Activated T-helper 2 cell treated with anti-CD3 and anti-CD28 coated beads, Interferon-gamma antibody, Interleukin-2, Interleukin-4, amounts not matched to agents 10 μg/mL and 5 μg/mL and 100 μg/mL, durations not matched to agents 14 hours and 24 hours and 36 hours (primary cell): Measurements from ENCODE around the gene UPF3B. TPM values are rescaled to one million over a fixed set of nuclear protein-coding genes. Genes with fewer than 3 reads are reported as not detected.
"Not testable (repeated sequence)": the region's sequence is repeated elsewhere in the genome, so short reads cannot be mapped to it uniquely, and the experiment has no call there.

Experiments used
- DNase-seq: peaks from one replicate; pipeline ENCODE4 v3.0.0; 2021; ENCODE audit warnings: low spot score
- H3K27ac Mint-ChIP-seq: one replicate; pipeline ENCODE4 v1.8.0; 2021; ENCODE audit warnings: mixed read lengths
- H3K27me3 Mint-ChIP-seq: one replicate; pipeline ENCODE4 v1.8.0; 2021; ENCODE audit warnings: low read depth, mixed read lengths
- H3K36me3 Mint-ChIP-seq: one replicate; pipeline ENCODE4 v1.8.0; 2021; ENCODE audit warnings: low read depth, mixed read lengths
- H3K4me1 Mint-ChIP-seq: one replicate; pipeline ENCODE4 v1.8.0; 2021; ENCODE audit warnings: low read depth, mixed read lengths
- H3K4me3 Mint-ChIP-seq: one replicate; pipeline ENCODE4 v1.8.0; 2021; ENCODE audit warnings: low read depth, mild to moderate bottlenecking, moderate library complexity, mixed read lengths
- H3K9me3 Mint-ChIP-seq: one replicate; pipeline ENCODE4 v1.8.0; 2021; ENCODE audit warnings: mixed read lengths
- intact Hi-C: fragments of 100-400 bp; cut with micrococcal nuclease; formaldehyde crosslinking; loops from one replicate; pipeline ENCODE4 v1.15.1; 2023
- total RNA-seq: library from RNA; stranded (reverse); gene quantifications from 2 replicates; pipeline ENCODE4 v1.2.3, GENCODE V29; 2022

Gene UPF3B, protein sequence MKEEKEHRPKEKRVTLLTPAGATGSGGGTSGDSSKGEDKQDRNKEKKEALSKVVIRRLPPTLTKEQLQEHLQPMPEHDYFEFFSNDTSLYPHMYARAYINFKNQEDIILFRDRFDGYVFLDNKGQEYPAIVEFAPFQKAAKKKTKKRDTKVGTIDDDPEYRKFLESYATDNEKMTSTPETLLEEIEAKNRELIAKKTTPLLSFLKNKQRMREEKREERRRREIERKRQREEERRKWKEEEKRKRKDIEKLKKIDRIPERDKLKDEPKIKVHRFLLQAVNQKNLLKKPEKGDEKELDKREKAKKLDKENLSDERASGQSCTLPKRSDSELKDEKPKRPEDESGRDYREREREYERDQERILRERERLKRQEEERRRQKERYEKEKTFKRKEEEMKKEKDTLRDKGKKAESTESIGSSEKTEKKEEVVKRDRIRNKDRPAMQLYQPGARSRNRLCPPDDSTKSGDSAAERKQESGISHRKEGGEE
- total RNA-seq: 13.9 TPM in 2 replicates

GRCh38 chrX:119852382-119853353 is at the start of gene UPF3B:
Gene UPF3B (minus strand): TSS chrX:119852963. CDS start chrX:119852928, 35 bp downstream.
- Mint-ChIP-seq H3K27ac (peak within 1 kb of the TSS; percentile 95), H3K4me3 (peak within 1 kb of the TSS; percentile 96), H3K9me3 (no peaks in the 10 kb centered on the region), H3K4me1 (peaks cover 4% of the 10 kb centered on the region), H3K36me3 (peaks cover 27% of the 10 kb centered on the region), H3K27me3 (no peaks in the 10 kb centered on the region)
- peak; percentile 92 for DNase-seq
- intact Hi-C loops: loop anchor here (1.0 kb wide), 2 partner anchors 19 to 61 kb away; partner anchors contain the start of genes NDUFA1, RNF113A and RPL39

GRCh38 chrX:119900976-119901375 is 48.2 kb upstream of the UPF3B start:
- intact Hi-C loops: no loop called here
- no peak for DNase-seq
- H3K4me3 Mint-ChIP-seq: no peak overlapping the region
- no peaks in the 10 kb centered on the region for H3K36me3 Mint-ChIP-seq
- no peaks in the 10 kb centered on the region for H3K9me3 Mint-ChIP-seq
- H3K4me1 Mint-ChIP-seq: peaks cover 5% of the 10 kb centered on the region
- H3K27me3 Mint-ChIP-seq: no peaks in the 10 kb centered on the region
- H3K27ac Mint-ChIP-seq: no peak overlapping the region

GRCh38 chrX:119899125-119899524 is 46.4 kb upstream of the UPF3B start:
- intact Hi-C loops: no loop called here
- no peaks in the 10 kb centered on the region for H3K27me3 Mint-ChIP-seq
- no peaks in the 10 kb centered on the region for H3K9me3 Mint-ChIP-seq
- no peak for DNase-seq
- no peak overlapping the region for H3K27ac Mint-ChIP-seq
- H3K36me3 Mint-ChIP-seq: no peaks in the 10 kb centered on the region
- no peak overlapping the region for H3K4me3 Mint-ChIP-seq
- H3K4me1 Mint-ChIP-seq: peaks cover 5% of the 10 kb centered on the region

GRCh38 chrX:119895843-119896326 is 43.1 kb upstream of the UPF3B start, which contains the start of gene AKAP14:
Gene AKAP14 (plus strand): TSS chrX:119895893. CDS start chrX:119903224, 7,331 bp downstream.
- DNase-seq: no peak
- Mint-ChIP-seq H3K36me3 (no peaks in the 10 kb centered on the region), H3K27ac (no peak within 1 kb of the TSS), H3K9me3 (no peaks in the 10 kb centered on the region), H3K4me1 (peaks cover 3% of the 10 kb centered on the region), H3K27me3 (no peaks in the 10 kb centered on the region), H3K4me3 (no peak within 1 kb of the TSS)
- intact Hi-C loops: no loop called here

DNA sequence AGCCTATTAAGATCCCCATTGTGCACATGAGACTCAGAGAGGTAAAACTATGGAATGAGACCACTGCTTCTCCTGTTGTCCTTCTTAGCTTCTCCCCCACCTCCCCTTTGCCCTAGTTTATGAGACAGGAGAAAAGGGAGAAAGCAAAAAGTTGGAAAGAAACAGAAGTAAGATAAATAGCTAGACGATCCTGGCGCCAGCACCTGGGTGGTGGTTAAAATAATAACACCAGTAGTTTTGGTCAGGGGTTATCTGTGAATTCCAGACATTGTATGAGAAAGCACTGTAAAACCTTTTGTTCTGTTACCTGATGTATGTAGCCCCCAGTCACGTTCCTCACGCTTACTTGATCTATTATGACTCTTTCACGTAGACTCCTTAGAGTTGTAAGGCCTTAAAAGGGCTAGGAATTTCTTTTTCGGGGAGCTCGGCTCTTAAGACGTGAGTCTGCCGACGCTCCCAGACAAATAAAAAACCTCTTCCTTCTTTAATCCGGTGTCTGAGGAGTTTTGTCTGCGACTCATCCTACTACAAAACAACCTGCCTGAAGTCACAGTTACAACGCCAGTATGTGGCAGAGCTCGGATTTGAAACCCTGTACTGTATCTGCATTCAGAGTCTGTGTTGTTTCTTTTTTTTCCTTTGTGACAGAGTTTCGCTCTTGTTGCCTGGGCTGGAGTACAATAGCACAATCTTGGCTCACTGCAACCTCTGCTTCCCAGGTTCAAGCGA is 39.4 kb upstream of the UPF3B start:
- H3K4me3 Mint-ChIP-seq, H3K27me3 Mint-ChIP-seq, H3K9me3 Mint-ChIP-seq, H3K36me3 Mint-ChIP-seq, intact Hi-C loops, DNase-seq, H3K27ac Mint-ChIP-seq, H3K4me1 Mint-ChIP-seq: not testable (repeated sequence)

DNA sequence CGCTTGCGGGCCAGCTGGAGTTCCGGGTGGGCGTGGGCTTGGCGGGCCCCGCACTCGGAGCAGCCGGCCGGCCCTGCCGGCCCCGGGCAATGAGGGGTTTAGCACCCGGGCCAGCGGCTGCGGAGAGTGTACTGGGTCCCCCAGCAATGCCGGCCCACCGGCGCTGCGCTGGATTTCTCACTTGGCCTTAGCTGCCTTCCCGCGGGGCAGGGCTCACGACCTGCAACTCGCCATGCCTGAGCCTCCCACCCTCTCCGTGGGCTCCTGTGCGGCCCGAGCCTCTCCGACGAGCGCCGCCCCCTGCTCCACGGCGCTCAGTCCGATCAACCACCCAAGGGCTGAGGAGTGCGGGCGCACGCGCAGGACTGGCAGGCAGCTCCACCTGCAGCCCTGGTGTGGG is 37.9 kb upstream of the UPF3B start:
- intact Hi-C loops, H3K27me3 Mint-ChIP-seq, H3K4me3 Mint-ChIP-seq, H3K9me3 Mint-ChIP-seq, H3K4me1 Mint-ChIP-seq, H3K27ac Mint-ChIP-seq, DNase-seq, H3K36me3 Mint-ChIP-seq: not testable (repeated sequence)

- Mint-ChIP-seq H3K4me1 (peaks cover 4% of the 10 kb centered on the region), H3K27me3 (no peaks in the 10 kb centered on the region), H3K36me3 (no peaks in the 10 kb centered on the region), H3K27ac (no peak overlapping the region), H3K4me3 (peak overlapping the region; percentile 45), H3K9me3 (no peaks in the 10 kb centered on the region)
- intact Hi-C loops: loop anchor here (10.0 kb wide), 1 partner anchor 403 kb away; no protein-coding TSS in a partner anchor
- peak; percentile 52 for DNase-seq
Measured at GRCh38 chrX:119887721-119888425, 35.1 kb upstream of the UPF3B start.

GRCh38 chrX:119885554-119886428 is 33.0 kb upstream of the UPF3B start:
- no peak overlapping the region for H3K27ac Mint-ChIP-seq
- H3K36me3 Mint-ChIP-seq: no peaks in the 10 kb centered on the region
- H3K4me3 Mint-ChIP-seq: no peak overlapping the region
- H3K27me3 Mint-ChIP-seq: no peaks in the 10 kb centered on the region
- peaks cover 4% of the 10 kb centered on the region for H3K4me1 Mint-ChIP-seq
- intact Hi-C loops: loop anchor here (10.0 kb wide), 1 partner anchor 401 kb away; no protein-coding TSS in a partner anchor
- no peaks in the 10 kb centered on the region for H3K9me3 Mint-ChIP-seq
- no peak for DNase-seq

- H3K4me1 Mint-ChIP-seq: peaks cover 9% of the 10 kb centered on the region
- DNase-seq: no peak
- peaks cover 20% of the 10 kb centered on the region for H3K36me3 Mint-ChIP-seq
- no peaks in the 10 kb centered on the region for H3K27me3 Mint-ChIP-seq
- peak overlapping the region; percentile 6 for H3K27ac Mint-ChIP-seq
- no peak overlapping the region for H3K4me3 Mint-ChIP-seq
- intact Hi-C loops: loop anchor here (10.0 kb wide), 1 partner anchor 396 kb away; no protein-coding TSS in a partner anchor
- no peaks in the 10 kb centered on the region for H3K9me3 Mint-ChIP-seq
Measured at GRCh38 chrX:119880552-119881437, 28.0 kb upstream of the UPF3B start.

- H3K4me3 Mint-ChIP-seq: no peak overlapping the region
- no peaks in the 10 kb centered on the region for H3K27me3 Mint-ChIP-seq
- H3K27ac Mint-ChIP-seq: peak overlapping the region; percentile 6
- intact Hi-C loops: loop anchor here (10.0 kb wide), 1 partner anchor 395 kb away; no protein-coding TSS in a partner anchor
- no peaks in the 10 kb centered on the region for H3K9me3 Mint-ChIP-seq
- peaks cover 9% of the 10 kb centered on the region for H3K4me1 Mint-ChIP-seq
- H3K36me3 Mint-ChIP-seq: peaks cover 20% of the 10 kb centered on the region
- DNase-seq: no peak
Measured at GRCh38 chrX:119880076-119880475, 27.3 kb upstream of the UPF3B start.
